ENCODE measurements around the gene IL19. TPM values are rescaled to one million over a fixed set of nuclear protein-coding genes. Genes with fewer than 3 reads are reported as not detected.

Gene IL19
- total RNA-seq, 1 donor from 2014 or later = not detected

DNA sequence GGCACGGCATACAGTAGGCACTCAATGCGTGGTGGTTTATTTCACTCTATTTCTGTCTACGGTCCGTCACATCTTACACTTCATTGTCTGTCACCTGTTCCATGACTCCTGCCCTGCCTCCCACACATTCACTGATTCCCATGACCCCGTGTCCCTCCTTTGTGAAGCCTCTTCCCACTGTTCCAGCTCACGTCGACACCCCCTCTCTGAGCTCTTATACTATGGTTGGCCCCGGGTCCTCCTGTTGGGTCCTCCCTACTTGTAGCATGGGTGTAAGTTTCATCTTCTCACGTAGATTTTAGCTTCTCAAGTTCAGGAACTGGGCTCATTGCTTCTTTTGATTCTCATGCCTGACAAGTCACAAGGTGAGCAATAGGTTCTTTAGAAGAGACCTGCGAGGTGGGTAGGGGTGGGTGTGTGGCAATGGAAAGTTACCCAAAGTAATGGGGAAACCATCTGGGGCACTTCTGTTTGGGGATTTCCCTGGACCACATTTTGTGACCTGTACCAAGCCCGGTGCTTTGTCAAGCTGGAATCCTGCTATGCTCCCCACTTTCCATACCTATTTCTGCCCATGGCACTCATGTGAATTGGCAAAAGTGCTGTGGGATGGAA lies 23.8 kb downstream of the IL19 start:
- intact Hi-C loops (cut with micrococcal nuclease) = loop anchor here (1.0 kb wide), 1 partner anchor 10 kb away; no protein-coding TSS in a partner anchor

DNA sequence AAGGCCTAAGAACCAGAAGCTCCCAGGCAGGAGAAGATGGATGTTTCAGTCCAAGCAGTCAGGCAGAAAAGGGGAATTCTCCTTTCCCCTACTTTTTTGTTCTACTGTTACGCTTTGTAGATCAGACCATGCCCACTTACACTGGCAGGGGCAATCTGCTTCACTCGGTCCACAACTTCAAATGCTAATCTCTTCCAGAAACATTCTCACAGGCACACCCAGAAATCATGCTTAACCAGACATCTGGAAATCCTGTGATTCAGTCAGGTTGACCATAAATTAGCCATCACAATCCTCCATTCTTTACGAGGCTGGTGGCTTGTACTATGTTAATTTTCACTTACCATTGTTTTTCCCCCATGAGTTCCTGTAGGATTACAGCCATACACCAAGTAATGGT lies 25.5 kb downstream of the IL19 start:
- intact Hi-C loops (cut with micrococcal nuclease) = no loop called here

DNA sequence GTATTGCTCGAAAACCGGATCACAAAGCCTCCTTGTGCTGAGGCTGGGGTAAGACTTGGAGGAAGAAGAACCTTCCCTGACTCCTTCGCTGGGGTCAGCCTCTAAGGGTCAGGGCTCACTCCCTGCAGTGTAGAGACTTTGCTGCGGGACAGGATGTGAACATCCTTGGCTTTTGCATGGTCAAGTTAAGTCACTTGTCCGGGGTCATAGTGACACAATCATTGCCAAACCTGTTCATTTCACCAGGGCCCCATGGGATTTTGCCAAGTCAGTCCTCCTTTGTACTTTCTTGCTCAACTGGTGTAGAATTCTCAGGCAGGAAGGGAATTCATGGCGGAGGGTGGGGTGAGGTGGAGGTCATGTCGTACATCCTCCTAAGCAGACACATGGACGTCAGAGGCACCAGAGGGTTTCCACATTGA lies 26.4 kb downstream of the IL19 start:
- intact Hi-C loops (cut with micrococcal nuclease) = no loop called here

DNA sequence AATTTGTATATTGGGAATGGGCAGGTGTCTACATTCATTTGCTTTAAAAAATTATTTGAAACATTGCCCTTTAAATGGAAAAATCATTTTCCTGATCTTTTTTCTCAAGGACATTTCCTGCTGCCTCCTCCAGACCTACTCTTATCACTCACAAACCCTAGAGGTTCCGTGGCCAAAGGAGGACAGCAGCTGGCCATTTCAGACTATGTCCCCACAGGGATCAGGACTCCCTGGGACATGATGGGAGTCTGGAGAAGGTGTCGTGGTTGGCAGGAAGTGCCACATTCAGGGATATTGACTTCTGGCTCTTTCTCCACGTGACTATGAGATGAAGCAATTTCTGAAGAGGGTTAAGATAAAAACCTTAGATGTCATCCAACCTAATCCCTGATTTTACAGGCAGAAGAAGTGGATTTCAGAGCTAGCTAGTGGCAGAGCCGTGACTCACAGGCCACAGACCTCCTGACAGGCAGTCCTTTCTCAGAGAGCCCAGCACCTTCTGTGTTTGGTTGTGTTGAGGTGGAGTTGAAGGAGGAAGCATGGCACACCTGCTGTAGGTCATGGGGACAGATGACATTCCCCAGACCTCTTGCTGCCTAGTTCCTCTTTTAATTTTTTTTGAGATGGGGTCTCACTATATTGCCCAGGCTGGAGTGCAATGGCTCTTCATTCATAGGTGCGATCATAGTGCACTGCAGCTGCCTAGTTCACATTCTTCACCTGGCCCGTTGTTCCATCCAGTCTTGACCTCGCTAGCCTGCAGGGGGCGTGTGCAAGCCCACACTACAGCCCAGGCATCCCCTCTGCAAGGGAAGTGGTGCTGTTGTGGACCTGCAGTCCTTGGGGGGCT lies 27.2 kb downstream of the IL19 start:
- intact Hi-C loops (cut with micrococcal nuclease) = no loop called here

DNA sequence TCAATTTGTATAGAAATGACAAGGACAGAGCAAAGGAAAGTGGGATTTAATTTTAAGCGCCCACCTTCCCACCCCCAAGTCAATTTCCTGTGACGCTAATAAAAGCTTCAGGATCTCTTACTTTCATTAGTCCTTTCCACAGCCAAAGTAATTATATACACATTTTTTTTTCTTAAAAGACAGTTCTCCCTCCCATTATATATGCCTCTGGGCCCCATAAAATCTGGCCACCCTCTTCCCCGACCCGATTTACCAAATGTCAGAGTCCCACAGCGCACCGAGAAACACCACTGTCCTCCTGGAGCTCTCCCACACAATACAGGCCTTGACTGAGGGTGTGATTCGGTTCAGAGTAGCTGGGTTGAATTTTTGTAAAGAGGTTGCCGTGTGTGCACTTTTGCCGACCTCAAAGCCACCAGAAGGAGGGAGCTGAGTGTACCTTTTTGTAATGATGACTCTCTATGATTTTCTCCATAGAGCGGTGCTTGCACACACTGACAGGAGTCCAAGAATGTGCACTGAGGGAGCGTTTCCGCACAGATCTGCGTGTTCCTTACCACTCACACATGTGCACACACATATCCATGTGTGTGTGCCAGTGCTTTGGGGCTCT lies 27.9 kb downstream of the IL19 start:
- intact Hi-C loops (cut with micrococcal nuclease) = no loop called here

DNA sequence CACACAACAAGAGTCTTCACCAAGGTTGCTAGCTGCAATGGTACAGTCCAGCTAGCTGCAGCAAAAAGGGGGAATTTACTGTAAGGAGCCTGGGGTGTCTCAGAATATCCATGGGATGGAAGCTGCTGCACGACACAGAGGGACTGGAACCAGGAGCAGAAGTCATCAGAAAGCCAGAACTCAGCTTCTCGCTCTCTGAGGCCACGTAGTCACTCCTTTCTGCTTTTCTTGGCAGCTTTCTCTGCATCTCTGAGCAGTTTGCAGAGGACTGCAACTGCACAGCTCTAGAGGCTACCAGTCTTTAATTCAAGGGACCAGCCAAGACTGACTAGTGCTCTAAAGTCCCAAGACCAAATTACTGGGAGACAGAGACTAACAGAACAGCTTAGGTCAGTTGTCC lies 28.7 kb downstream of the IL19 start:
- intact Hi-C loops (cut with micrococcal nuclease) = no loop called here

DNA sequence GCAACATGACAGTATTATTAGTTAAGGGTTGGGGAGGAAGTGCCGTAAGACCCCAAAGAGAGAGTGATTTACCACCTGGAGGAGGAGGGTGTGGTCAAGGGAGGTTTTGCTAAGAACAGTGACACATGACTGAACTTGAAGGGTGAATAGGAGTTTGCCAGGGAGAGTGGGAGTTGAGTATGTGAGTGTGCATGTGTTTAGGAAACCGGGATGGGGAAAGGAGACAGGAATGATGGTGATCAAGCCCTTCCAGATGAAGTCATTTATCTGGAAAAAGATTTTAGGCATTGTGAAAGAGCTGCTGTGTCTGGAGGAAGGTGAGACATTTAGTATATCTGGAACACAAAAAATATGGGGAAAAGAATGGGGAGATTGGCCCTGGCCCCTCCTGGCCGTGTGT lies 29.8 kb downstream of the IL19 start:
- intact Hi-C loops (cut with micrococcal nuclease) = loop anchor here (5.0 to 10.0 kb wide), 2 partner anchors 522 to 746 kb away; partner anchors contain the start of genes CD55 and RHEX

DNA sequence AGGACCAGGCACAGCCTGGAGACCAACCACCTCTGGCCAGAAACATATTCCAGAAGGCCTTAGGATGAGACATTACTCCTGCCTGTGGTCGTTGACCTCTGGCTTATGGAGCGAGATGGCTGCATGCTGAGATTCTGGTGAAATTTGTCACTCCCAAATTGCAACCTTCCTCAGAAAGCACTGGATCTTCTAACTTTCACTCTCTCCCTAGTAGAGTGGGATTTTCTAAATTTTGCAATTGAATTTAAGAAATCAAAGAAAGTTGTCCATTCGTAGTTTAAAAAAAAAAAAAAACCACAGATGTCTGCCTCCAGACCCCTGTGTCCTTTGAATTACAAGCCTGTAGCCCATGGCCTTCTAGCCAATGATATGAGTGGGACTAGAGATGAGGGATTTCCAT lies 30.3 kb downstream of the IL19 start:
- intact Hi-C loops (cut with micrococcal nuclease) = loop anchor here (5.0 to 10.0 kb wide), 2 partner anchors 521 to 746 kb away; partner anchors contain the start of genes CD55 and RHEX

DNA sequence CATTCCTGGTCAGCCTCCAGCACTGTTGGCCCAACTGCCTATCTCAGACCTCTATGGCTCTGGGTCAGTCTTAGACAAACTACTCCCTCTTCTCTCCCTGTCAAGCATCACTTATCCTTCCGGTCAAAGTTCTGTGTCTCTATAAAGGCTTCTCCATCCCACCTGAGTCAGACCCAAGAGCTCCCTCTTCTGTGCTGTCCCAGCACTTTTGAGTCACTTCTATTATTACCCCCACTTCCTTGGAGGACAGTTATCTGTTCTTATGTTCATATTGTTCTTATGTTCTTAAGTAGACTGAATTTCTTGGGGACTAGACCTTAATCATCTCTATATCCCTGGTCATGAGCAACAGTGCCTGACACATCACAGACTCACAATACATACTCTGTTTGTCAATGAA lies 30.9 kb downstream of the IL19 start:
- intact Hi-C loops (cut with micrococcal nuclease) = loop anchor here (5.0 to 10.0 kb wide), 2 partner anchors 521 to 747 kb away; partner anchors contain the start of genes CD55 and RHEX

DNA sequence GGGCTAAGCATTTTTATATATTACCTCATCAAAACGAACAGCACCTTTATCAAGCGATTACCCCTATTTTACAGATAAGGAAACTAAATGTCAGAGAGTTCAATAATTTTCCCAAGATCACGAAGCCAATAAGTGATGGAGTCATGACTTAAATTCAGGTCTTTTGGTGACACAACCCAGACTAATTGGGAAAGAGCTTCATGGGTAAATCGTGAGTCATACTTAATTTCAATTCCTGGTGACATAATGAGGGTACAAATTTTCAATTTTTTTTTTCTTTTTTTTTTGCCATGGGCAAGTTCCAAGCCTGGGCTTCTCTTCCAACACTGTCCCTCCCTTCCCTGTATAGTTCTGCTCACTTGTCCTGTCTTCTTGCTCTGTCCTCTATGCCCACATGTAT lies 31.8 kb downstream of the IL19 start:
- intact Hi-C loops (cut with micrococcal nuclease) = loop anchor here (2.0 to 10.0 kb wide), 3 partner anchors 194 to 748 kb away; partner anchors contain the start of genes CD55 and RHEX

DNA sequence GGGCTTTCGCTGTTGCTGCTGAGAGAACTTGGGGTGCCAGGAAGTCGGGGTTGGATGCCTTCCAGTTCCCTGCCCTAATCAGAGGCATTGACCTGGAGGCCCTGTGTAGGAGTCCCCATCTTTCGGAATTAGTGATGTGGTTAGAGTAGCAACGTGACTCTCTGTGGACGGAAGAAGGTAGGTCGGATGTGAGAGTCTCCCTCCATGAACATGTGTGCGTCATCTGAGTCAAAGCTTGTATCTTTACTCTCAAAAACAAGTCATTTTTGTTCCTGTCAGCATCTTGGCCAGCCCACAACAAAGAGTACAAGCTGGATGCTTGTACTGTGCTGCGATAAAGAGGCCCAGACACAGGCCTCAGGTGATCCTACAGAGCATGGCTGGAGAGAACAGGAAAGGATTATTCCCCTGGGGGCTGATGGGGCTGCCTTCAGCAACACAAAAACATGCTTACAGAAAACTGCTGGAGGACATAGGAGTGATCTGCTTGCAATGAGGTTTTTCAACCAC lies 32.7 kb downstream of the IL19 start:
- intact Hi-C loops (cut with micrococcal nuclease) = loop anchor here (1.0 to 10.0 kb wide), 11 partner anchors 12 to 748 kb away; partner anchors contain the start of genes CD55, DYRK3 and RHEX

DNA sequence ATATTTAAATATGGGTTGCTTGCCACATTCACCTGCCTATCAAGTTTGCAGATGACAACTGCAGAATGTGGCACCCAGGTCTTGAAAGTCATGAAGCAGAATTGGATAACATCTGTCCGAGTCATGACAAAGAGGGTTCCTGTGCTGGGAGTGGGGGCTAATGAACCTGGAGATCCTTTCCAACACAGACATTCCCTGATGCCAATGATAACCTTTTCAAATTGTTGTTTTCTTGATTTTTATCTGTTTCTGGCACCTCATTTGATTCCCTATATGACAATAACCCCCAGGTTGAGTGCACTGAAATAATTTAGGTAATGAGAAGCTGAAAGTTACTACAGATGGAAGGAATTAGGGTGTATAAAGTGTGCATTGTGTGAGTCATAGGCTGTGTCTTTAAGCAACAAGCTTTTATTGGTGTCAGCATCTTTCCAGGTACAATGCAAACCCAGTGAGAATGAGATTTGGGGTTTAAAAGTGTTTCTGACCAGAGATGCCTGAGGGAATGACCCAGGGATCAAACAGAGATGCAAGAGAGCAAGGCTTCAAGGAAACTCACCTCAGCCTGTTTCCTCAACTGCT lies 33.7 kb downstream of the IL19 start:
- intact Hi-C loops (cut with micrococcal nuclease) = loop anchor here (5.0 to 10.0 kb wide), 2 partner anchors 518 to 749 kb away; partner anchors contain the start of genes CD55 and RHEX

DNA sequence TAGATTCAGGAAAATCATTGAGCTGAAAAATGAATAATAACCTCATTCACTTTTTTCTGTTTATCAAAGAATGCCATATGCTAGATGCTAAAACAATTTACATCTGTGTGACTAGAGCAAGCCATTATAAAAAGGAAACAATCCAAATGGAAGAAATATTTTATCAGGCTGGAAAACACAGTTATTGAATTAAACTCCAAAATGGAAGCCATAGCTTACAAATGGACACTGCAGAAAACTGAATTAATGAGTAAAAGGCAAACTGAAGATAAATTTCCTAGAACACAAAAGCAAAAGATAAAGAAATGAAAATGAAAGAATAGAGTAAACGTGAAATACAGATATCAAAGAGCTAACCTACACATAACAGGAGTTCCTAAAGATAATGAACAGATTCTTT lies 34.8 kb downstream of the IL19 start:
- intact Hi-C loops (cut with micrococcal nuclease) = loop anchor here (10.0 kb wide), 1 partner anchor 751 kb away; the partner anchor contains the start of gene RHEX

DNA sequence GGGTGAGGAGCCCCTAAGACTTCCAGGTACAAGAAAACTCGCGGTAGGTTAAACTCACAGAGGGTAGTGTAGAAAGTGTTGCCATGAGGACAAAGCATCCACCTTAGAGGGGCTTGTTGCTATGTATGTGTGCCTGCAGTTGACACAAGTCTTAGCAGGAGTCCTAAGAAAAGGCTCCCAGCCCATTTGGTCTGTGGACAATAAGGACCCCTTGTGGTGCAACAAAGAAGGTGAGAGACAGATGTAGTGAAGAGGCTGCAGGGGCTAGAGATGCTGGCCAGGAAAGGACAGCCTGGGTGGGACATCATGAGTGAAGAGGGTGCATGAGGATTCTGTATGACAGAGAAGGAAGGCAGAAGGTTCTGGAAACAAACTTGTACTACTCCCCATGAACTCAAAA lies 38.0 kb downstream of the IL19 start:
- intact Hi-C loops (cut with micrococcal nuclease) = loop anchor here (1.0 to 10.0 kb wide), 11 partner anchors 39 to 754 kb away; partner anchors contain the start of genes IL20 and RHEX

DNA sequence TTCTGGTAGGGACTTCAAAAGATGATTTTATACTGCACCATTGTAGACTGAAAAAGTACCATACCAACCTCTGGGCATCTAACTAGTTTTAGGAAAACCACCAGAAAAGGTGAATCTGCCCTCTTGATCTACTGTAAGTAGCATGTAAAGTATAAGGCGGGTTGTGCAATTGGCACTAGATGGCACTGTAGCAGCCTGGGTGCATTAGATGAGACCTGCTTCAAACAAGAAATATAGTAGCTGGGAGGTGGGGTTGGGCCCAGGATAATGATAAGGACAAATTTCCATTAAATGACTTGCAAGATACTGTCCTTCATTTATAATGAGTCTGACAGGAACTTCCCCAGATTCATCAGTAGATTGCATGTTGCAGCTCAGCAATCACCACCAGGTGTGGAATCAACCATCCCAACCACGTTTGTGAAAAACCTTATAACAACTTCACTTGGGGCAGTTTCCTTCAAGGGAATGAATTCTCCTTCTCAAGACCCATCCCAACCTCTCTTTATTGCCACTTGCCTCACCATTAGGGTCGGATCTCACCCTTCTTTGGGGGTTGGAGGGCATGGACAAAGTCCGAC lies 39.0 kb downstream of the IL19 start:
- intact Hi-C loops (cut with micrococcal nuclease) = loop anchor here (1.0 to 10.0 kb wide), 7 partner anchors 55 to 755 kb away; partner anchors contain the start of genes IL20 and RHEX

DNA sequence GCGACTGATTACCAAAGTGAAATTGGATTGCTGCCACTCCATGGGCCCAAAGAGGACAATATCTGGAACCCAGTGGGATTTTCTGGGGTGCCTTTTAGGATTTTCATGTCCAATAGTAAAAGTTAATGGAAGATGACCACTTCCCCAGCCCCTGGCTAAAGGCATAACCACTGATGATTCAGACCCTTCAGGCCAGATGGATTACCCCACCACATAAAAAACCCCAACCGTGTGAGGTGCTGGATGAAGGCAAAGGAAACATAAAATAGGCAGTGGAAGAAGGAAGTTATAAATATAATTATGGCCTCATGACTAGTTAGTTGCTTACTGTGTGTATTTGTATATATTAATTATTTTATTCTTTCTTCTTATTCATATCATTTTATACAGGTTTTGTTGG lies 41.9 kb downstream of the IL19 start:
- intact Hi-C loops (cut with micrococcal nuclease) = no loop called here

DNA sequence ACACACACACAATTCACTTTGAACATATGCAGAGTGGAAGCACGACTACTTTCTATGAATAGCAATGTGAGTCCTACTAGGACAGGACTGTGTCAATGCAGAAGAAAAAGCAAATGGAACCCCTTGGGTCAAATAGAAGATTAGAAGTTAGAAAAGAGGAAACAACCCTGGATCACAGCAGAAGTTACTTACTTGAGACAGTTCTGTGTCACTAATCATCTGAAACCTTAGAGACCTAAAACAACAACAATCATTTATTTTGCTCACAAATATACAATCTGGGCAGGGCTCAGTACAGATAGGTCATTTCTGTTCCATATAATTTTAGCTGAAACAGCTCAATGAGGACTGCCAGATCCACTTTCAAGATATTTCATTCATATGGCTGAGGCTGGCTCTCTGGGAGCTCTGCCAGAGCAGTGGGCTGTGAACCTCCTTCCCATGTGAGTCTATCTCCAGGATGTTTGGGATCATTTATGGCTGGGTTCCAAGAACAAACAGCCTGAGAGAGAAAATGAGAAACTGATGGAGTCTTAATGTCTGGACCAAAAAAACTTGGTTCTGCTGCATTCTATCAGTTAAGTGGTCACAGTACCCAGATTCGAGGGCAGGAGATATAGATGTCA lies 44.3 kb downstream of the IL19 start:
- intact Hi-C loops (cut with micrococcal nuclease) = loop anchor here (5.0 kb wide), 2 partner anchors 237 to 507 kb away; partner anchors contain the start of genes CD55, PFKFB2 and YOD1

DNA sequence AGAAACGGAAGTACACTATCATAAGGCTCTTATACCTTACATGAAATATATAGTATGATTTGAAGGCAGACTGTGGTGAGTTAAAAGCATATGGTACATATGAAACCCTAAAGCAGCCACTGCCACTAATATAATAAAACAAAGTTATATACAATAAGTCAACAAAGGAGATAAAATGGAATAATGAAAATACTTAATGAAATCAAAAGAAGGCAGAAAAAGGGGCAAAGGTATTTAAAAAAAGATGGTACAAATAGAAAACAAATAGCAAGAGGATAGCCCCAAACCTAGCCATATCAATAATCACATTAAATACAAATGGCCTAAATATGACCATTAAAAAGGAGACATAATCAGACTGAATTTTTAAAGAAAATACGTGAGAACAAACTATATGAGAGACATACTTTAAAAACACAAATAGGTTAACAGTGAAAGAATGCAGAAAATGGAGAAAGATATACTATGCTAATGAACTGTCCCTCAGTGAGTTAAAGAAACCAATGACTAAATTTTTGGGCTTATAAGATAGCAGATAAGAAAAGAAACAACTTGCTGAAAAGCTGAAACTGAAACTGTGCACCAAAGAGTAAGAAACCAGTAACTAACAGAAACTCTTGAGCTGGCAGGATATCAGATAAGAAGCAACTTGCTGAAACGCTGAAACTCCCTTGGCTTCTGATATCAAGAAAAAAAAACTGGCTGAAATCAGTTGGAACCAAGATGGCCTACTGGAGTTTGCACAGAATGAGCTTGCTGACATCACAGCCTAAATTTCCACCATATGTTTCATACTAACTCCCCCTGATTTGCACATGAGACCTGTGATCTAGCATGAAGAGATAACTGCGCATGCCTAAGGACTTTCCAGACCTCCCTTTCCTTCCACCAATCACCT lies 46.1 kb downstream of the IL19 start:
- intact Hi-C loops (cut with micrococcal nuclease) = loop anchor here (1.0 to 5.0 kb wide), 6 partner anchors 13 to 506 kb away; partner anchors contain the start of genes CD55, PFKFB2 and YOD1

DNA sequence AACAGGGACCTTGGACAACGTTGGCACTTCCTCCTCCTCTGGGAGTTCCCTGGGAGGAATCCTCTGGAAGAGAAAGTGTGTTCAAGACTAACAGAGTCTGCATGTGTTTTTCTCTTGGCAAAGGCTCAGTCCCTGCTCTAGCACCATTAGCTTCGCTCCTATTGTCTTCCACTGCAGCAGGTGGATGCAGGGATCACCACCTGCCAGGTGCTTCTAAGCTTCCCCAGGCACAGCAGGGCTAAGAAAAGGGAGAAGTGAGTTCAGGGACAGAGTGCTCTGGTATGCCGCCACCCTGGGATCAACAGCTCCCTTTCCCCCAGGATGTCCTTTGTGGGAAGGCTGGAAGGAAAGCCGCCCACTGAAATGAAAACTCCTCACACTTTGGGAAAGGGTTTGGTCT lies 50.9 kb downstream of the IL19 start:
- intact Hi-C loops (cut with micrococcal nuclease) = no loop called here
